HG03097 (cell line): ENCODE results near the gene MAGI3.

Source experiments
- ATAC-seq: cut with Tn5 transposase; IDR thresholded peaks from one replicate; pipeline ENCODE4 v1.9.1; 2021; ENCODE audit not compliant: unreplicated experiment, low FRiP score

Gene MAGI3

GRCh38 chr1:113630340-113631327 lies 240.3 kb downstream of the MAGI3 start:
- ATAC-seq: no peak

DNA sequence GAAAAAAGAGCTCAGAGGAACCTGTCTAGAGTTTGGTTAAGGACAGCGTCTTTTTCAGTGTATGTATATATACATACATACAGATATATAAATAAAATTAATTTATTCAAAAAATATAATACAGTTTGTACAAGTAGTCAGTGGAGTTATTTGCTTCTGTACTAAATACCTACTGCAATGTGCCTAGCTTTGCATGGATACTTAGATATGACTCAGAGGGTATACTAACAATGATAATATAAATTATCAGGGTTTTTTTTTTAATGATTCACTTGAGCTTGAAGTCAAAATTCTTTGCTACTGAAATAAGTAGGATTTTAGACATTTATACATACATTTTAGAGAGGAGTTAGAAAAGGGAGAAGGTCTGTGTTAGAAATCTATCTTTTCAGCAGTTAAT lies 251.1 kb downstream of the MAGI3 start:
- ATAC-seq: no peak

- no peak for ATAC-seq
Measured at GRCh38 chr1:113647164-113647563, 256.8 kb downstream of the MAGI3 start.

DNA sequence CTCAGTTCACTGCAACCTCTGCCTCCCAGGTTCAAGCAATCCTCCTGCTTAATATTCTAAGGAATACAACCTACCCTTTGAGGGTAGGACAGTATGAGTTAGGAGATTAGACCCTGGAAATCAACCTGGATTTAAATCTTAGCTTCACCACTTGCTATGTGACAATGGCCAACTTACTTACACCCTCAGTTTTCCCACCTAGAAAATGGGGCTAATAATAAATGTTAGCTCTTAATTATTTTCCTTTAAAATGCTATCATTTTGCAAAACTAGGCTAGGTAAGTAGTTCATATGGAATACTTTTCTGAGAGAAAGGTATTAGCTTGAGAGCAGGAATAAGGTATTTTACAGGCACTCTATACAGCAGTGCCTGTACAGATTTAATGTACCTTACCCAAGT lies 258.2 kb downstream of the MAGI3 start:
- no peak for ATAC-seq

- no peak for ATAC-seq
Measured at GRCh38 chr1:113652771-113653170, 262.5 kb downstream of the MAGI3 start.

DNA sequence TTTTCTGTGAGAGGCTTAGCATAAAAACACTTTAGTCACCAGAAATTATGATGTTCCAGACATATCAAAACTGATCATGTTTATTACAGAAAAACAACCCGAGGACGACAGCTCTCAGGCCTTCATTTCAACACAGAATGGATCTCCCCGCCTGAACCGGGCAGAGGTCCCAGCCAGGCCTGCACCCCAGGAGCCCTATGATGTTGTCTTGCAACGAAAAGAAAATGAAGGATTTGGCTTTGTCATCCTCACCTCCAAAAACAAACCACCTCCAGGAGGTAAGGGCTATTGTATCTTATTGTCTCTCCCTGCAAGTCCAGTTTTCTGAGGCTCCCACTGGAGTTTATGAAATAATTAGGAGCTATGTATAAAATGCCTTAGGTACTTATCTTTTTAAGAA lies 263.4 kb downstream of the MAGI3 start:
- no peak for ATAC-seq

GRCh38 chr1:113654883-113655282 lies 264.6 kb downstream of the MAGI3 start:
- ATAC-seq: no peak

GRCh38 chr1:113657126-113657525 lies 266.8 kb downstream of the MAGI3 start:
- ATAC-seq: no peak

DNA sequence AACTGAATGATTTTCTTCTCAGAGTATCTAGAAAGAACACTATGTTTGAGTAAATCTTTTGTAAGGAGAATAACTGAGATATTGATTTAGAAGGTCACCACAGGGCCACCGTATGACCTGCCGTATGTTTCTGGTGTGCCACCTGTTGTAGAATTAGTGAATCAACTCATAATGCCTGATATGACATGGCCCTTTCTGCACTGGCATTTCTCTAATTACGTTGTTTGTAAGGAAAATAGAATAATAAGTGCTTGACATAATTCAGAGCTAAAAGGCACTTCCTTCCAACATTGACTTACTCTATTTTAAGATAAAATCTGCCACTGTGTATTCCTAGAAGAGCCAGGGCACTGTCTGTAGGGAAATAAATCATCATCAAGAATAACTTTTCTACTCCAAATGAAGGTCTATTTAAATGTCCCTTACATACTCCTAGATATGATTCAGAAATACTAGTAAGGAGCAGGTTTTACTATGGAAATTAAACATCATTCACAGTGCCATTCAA lies 267.3 kb downstream of the MAGI3 start:
- no peak for ATAC-seq

GRCh38 chr1:113659035-113659434 lies 268.7 kb downstream of the MAGI3 start:
- ATAC-seq: no peak

DNA sequence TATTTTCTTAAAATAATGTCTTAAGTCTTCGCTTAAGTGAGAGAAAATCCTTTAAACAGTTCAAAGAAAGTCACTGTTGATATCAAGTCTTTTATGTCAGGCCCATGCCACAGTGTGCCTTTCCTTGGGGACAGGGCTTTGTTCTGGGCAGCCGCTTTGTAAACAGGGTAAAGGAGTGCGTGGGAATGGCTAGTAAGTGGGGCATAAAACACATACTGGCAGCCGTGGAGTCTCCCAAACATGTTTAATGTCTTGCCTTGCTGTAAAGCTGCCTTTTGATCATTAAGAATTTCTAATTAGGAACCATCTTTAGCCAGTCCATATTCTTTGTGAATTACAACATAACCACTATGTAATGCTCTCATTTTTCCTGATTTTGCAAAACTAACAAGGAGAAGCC lies 269.2 kb downstream of the MAGI3 start:
- ATAC-seq: no peak

DNA sequence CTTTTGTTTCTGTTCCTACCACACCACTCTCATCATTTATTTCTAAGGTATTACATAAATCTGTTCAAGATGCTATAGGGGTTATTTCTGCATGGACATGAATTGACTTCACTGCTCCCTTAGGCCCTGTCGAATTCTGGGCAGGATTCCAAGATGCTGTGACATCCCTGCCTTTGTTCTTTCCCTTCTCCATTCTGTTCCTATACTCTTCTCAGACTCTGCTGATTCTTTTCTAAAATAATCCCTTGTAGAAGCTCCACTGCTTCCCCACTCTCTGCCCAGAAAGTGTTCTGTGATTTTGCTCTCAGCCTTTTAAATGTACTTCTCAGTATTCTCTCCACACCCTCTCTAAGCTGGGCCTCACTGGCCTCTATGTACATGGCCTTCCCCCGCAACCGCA lies 269.8 kb downstream of the MAGI3 start:
- no peak for ATAC-seq

GRCh38 chr1:113662101-113662500 lies 271.8 kb downstream of the MAGI3 start:
- ATAC-seq: no peak

DNA sequence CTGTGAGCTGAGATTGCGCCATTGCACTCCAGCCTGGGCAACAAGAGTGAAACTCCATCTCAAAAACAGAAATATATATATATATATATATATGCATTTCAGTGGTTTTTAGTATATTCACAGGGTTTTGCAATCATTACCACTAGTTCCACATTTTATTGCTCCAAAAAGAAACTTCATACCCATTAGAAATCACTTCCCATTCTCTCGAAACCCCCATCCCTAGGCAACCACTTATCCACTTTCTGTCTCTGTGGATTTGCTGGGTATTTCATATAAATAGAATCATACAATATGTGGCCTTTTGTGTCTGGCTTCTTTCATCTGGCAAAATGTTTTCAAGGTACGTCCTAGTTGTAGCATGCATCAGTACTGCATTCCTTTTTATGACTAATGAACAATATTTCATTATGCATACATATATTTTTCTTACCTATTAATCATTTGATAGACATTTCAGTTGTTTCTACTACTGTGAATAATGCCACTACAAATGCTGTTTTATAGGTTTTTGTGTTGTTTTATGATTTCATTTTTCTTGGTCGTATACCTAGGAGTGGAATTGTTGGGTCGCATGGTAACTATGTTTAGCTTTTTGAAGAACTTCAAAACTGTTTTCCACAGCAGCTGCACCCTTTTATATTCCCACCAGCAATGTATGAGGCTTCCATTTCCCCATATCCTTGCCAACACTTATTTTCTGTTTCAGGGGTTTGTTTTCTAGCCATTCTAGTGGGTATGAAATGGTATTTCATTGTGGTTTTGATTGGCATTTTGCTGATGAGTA lies 273.0 kb downstream of the MAGI3 start:
- ATAC-seq: no peak

DNA sequence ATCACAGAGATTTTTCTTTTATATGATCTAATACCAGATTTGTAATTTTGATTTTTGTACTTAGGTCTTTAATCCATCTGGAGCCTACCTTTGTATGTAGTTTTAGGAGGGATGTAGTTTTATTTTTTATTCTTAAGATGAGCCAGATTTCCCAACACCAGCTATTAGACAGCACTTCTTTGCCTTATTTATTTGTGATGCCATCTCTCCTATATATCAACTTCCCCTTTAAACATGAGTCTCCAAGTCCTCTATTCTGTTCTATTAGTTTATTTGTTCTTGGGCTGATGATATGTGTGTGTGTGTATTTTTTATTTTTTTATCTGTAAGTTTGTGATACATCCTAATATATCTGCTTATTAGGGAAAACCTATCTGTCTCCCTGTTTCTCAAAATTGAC lies 274.8 kb downstream of the MAGI3 start:
- no peak for ATAC-seq

GRCh38 chr1:113666126-113666525 lies 275.8 kb downstream of the MAGI3 start:
- ATAC-seq: no peak

GRCh38 chr1:113669988-113670387 lies 279.7 kb downstream of the MAGI3 start:
- no peak for ATAC-seq

DNA sequence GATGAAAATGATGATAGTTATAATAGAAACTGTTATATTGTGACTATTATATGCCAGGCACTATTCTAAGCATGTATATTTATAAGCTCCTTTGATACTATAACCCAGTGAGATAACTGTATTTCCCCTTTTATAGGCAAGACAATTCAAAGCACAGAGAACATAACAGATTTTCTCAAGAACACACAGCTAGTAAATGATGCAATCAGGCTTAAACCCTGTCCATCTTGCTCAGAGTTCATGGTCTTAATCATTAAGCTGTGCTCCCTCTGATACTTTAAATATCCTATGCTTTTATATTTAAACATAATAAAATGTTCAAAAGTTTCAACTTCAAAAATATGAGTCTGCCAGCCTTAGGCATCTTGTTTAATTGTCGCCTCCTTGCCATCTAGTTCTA lies 280.3 kb downstream of the MAGI3 start:
- ATAC-seq: no peak

- ATAC-seq: no peak
Measured at GRCh38 chr1:113672491-113672890, 282.2 kb downstream of the MAGI3 start.

GRCh38 chr1:113674591-113674990 lies 284.3 kb downstream of the MAGI3 start:
- ATAC-seq: no peak

GRCh38 chr1:113675302-113675701 lies 285.0 kb downstream of the MAGI3 start:
- ATAC-seq: no peak
